OCI-LY1 (cell line): ENCODE measurements around the gene TGM1.

Experiments
- EZH2 ChIP-seq: fragments of 200-600 bp; sonication (generic), shearing (Covaris generic); IDR thresholded peaks from 2 replicates; pipeline ENCODE4 v1.8.0; 2017; ENCODE audit warnings: borderline replicate concordance, mixed run types, mild to moderate bottlenecking, antibody characterized with exemption, low read length, moderate library complexity, mixed read lengths
- TF ChIP-seq, protein P1 (sequence below): fragments of 200-600 bp; sonication (generic), shearing (Covaris generic); IDR thresholded peaks from 2 replicates; pipeline ENCODE4 v1.5.1; 2017; ENCODE audit warnings: mild to moderate bottlenecking, antibody characterized with exemption, low read length, moderate library complexity, mixed read lengths

DNA sequence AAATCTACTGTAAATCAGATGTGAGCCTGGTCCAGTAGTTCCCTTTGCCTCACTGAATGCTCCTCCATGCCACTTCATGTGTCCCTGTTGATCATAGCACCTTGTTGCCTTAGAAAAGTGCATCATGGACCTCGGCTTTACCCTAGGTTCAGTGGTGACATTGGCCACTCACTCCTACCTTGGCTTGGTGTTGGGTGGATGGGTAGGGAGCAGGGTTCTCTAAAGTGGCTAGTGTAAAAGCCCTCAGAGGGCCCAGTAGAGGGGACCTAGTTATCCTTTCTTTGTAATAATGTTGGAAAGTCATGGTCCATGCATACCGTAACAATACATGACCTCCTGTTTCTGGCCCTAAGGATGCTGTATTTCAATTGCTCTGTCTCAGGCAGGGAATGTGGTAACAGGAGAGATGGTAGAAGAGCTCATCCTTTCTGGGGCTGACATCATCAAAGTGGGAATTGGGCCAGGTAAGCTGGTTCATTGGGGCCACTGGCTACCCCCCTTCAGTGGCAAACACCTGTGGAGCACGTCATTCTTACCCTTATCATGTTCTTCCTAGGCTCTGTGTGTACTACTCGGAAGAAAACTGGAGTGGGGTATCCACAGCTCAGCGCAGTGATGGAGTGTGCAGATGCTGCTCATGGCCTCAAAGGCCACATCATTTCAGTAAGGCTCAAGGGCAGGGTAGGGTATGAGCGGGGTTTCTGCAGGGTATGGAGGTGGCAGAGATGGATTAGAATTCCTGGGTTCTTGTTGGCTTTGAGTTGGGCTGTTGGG lies 26.1 kb downstream of the TGM1 start:
- TF ChIP-seq, protein P1, sequence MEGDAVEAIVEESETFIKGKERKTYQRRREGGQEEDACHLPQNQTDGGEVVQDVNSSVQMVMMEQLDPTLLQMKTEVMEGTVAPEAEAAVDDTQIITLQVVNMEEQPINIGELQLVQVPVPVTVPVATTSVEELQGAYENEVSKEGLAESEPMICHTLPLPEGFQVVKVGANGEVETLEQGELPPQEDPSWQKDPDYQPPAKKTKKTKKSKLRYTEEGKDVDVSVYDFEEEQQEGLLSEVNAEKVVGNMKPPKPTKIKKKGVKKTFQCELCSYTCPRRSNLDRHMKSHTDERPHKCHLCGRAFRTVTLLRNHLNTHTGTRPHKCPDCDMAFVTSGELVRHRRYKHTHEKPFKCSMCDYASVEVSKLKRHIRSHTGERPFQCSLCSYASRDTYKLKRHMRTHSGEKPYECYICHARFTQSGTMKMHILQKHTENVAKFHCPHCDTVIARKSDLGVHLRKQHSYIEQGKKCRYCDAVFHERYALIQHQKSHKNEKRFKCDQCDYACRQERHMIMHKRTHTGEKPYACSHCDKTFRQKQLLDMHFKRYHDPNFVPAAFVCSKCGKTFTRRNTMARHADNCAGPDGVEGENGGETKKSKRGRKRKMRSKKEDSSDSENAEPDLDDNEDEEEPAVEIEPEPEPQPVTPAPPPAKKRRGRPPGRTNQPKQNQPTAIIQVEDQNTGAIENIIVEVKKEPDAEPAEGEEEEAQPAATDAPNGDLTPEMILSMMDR, result no peak
- TF ChIP-seq EZH2, result no peak
